Thymus (tissue), 11 donors: ENCODE measurements around the gene OR56A3. TPM values are rescaled to one million over a fixed set of nuclear protein-coding genes. Genes with fewer than 3 reads are reported as not detected.
"Not testable (repeated sequence)": the region's sequence is repeated elsewhere in the genome, so short reads cannot be mapped to it uniquely, and the experiment has no call there.

ENCODE experiments used
- DNase-seq, 9 donors: peaks; one replicate each; pipeline ENCODE4 v3.0.0-alpha.2; 2013; ENCODE audit warnings: low spot score in 9 of 9, low read depth in 6 of 9, missing footprints in 1 of 9
- H3K27ac ChIP-seq, 2 donors: one replicate each; pipeline ENCODE4 v1.5.1; 2013; ENCODE audit warnings: control low read depth in 1 of 2, low read depth in 1 of 2, low read length in 1 of 2, mild to moderate bottlenecking in 1 of 2, moderate library complexity in 1 of 2
- H3K27me3 ChIP-seq, 2 donors: one replicate each; pipeline ENCODE4 v1.5.1; 2013; ENCODE audit warnings: low read length in 1 of 2; ENCODE audit not compliant: control insufficient read depth in 2 of 2, insufficient read depth in 1 of 2
- H3K36me3 ChIP-seq, 2 donors: one replicate each; pipeline ENCODE4 v1.5.1; 2013; ENCODE audit warnings: low read length in 1 of 2, mild to moderate bottlenecking in 1 of 2, moderate library complexity in 1 of 2; ENCODE audit not compliant: control insufficient read depth in 2 of 2, insufficient read depth in 2 of 2
- H3K4me1 ChIP-seq, 2 donors: one replicate each; pipeline ENCODE4 v1.5.1; 2013; ENCODE audit warnings: low read length in 2 of 2; ENCODE audit not compliant: control insufficient read depth in 2 of 2, insufficient read depth in 2 of 2
- H3K4me3 ChIP-seq, 2 donors: one replicate each; pipeline ENCODE4 v1.5.1; 2013; ENCODE audit warnings: low read length in 2 of 2, control low read depth in 1 of 2, mild to moderate bottlenecking in 1 of 2
- H3K9me3 ChIP-seq, 2 donors: one replicate each; pipeline ENCODE4 v1.5.1; 2013; ENCODE audit warnings: low read length in 1 of 2, mild to moderate bottlenecking in 1 of 2; ENCODE audit not compliant: control insufficient read depth in 2 of 2, insufficient read depth in 1 of 2
- whole genome bisulfite sequencing: extraction: QIAGEN DNeasy Blood & Tissue Kit; methylation state at CpG from one replicate; pipeline ENCODE4 v1.1.7; 2013; 5-methylcytosine and 5-hydroxymethylcytosine counted together
- polyA plus RNA-seq: library from polyadenylated mRNA; stranded (reverse); fragments of 200-250 nt; gene quantifications from one replicate; pipeline ENCODE4 v1.2.3, GENCODE V29; 2013
- total RNA-seq: library from RNA; stranded (reverse); fragments of 120-200 nt; gene quantifications from one replicate; pipeline ENCODE4 v1.2.4, GENCODE V29; 2013
- donor health status: healthy.

Gene OR56A3
- total and polyA plus RNA-seq, 2 donors = not detected

- not testable (repeated sequence) for H3K4me3 ChIP-seq, DNase-seq, H3K9me3 ChIP-seq, H3K36me3 ChIP-seq, H3K4me1 ChIP-seq, H3K27me3 ChIP-seq, H3K27ac ChIP-seq
- WGBS = 94% methylated on average over 40 of the region's 40 CpGs
Measured at GRCh38 chr11:5960704-5961320, 18.8 kb downstream of the OR56A3 start.

GRCh38 chr11:5966958-5967357 is 24.9 kb downstream of the OR56A3 start:
- Histone ChIP-seq H3K36me3 (no peaks in the 10 kb centered on the region), H3K27ac (no peak overlapping the region), H3K9me3 (peaks cover 0 to 5% of the 10 kb centered on the region in 2 donors), H3K4me1 (no peaks in the 10 kb centered on the region), H3K27me3 (no peaks in the 10 kb centered on the region), H3K4me3 (no peak overlapping the region)
- DNase-seq = no peak
- WGBS = 89% methylated on average over 2 of the region's 2 CpGs

GRCh38 chr11:5967708-5968107 is 25.7 kb downstream of the OR56A3 start:
- Histone ChIP-seq H3K9me3 (peaks cover 0 to 5% of the 10 kb centered on the region in 2 donors), H3K27ac (no peak overlapping the region), H3K36me3 (no peaks in the 10 kb centered on the region), H3K4me3 (no peak overlapping the region), H3K4me1 (no peaks in the 10 kb centered on the region), H3K27me3 (no peaks in the 10 kb centered on the region)
- no peak for DNase-seq
- WGBS = 93% methylated on average over 3 of the region's 3 CpGs

- Histone ChIP-seq H3K27me3 (no peaks in the 10 kb centered on the region), H3K4me3 (no peak within 1 kb of the TSS), H3K27ac (no peak within 1 kb of the TSS), H3K9me3 (peaks cover 0 to 5% of the 10 kb centered on the region in 2 donors), H3K36me3 (no peaks in the 10 kb centered on the region), H3K4me1 (no peaks in the 10 kb centered on the region)
- no peak for DNase-seq
Measured at GRCh38 chr11:5968394-5968793, 26.3 kb downstream of the OR56A3 start, which contains the start of gene OR56A5. OR56A5 (minus strand) TSS chr11:5968494; CDS start chr11:5968494, 0 bp downstream.

GRCh38 chr11:5973530-5973929 is 31.5 kb downstream of the OR56A3 start:
- H3K4me3 ChIP-seq = no peak overlapping the region
- DNase-seq = no peak
- H3K27ac ChIP-seq = no peak overlapping the region
- H3K9me3 ChIP-seq = no peaks in the 10 kb centered on the region
- H3K36me3 ChIP-seq = no peaks in the 10 kb centered on the region
- no peaks in the 10 kb centered on the region for H3K4me1 ChIP-seq
- H3K27me3 ChIP-seq = no peaks in the 10 kb centered on the region
- 7% methylated on average over 1 of the region's 1 CpG for WGBS

GRCh38 chr11:5983443-5983842 is 41.4 kb downstream of the OR56A3 start:
- no peak for DNase-seq
- H3K27ac ChIP-seq = no peak overlapping the region
- no peaks in the 10 kb centered on the region for H3K9me3 ChIP-seq
- no peaks in the 10 kb centered on the region for H3K27me3 ChIP-seq
- no peaks in the 10 kb centered on the region for H3K4me1 ChIP-seq
- no peak overlapping the region for H3K4me3 ChIP-seq
- WGBS = 61% methylated on average over 1 of the region's 1 CpG
- H3K36me3 ChIP-seq = no peaks in the 10 kb centered on the region

GRCh38 chr11:5986885-5987284 is 44.8 kb downstream of the OR56A3 start, which contains the start of gene OR52L1:
OR52L1 (minus strand) TSS chr11:5986985; CDS start chr11:5986930, 55 bp downstream.
- Histone ChIP-seq H3K9me3 (no peaks in the 10 kb centered on the region), H3K4me1 (no peaks in the 10 kb centered on the region), H3K27ac (no peak within 1 kb of the TSS), H3K4me3 (no peak within 1 kb of the TSS), H3K36me3 (no peaks in the 10 kb centered on the region), H3K27me3 (no peaks in the 10 kb centered on the region)
- WGBS = 78% methylated on average over 1 of the region's 1 CpG
- DNase-seq = no peak

GRCh38 chr11:5989203-5989602 is 47.2 kb downstream of the OR56A3 start:
- Histone ChIP-seq H3K27ac (no peak overlapping the region), H3K4me3 (no peak overlapping the region), H3K27me3 (no peaks in the 10 kb centered on the region), H3K9me3 (no peaks in the 10 kb centered on the region), H3K4me1 (no peaks in the 10 kb centered on the region), H3K36me3 (no peaks in the 10 kb centered on the region)
- no peak for DNase-seq
- 94% methylated on average over 4 of the region's 4 CpGs for WGBS

- no peak for DNase-seq
- no peaks in the 10 kb centered on the region for H3K36me3 ChIP-seq
- no peaks in the 10 kb centered on the region for H3K27me3 ChIP-seq
- H3K4me1 ChIP-seq = no peaks in the 10 kb centered on the region
- no peak overlapping the region for H3K4me3 ChIP-seq
- H3K27ac ChIP-seq = no peak overlapping the region
- WGBS = 88% methylated on average over 3 of the region's 3 CpGs
- H3K9me3 ChIP-seq = no peaks in the 10 kb centered on the region
Measured at GRCh38 chr11:5992150-5992549, 50.1 kb downstream of the OR56A3 start.
